ENCODE data around the gene CTAGE8.
"Not testable (repeated sequence)": the region's sequence is repeated elsewhere in the genome, so short reads cannot be mapped to it uniquely, and the experiment has no call there.

The CTAGE8 gene

DNA sequence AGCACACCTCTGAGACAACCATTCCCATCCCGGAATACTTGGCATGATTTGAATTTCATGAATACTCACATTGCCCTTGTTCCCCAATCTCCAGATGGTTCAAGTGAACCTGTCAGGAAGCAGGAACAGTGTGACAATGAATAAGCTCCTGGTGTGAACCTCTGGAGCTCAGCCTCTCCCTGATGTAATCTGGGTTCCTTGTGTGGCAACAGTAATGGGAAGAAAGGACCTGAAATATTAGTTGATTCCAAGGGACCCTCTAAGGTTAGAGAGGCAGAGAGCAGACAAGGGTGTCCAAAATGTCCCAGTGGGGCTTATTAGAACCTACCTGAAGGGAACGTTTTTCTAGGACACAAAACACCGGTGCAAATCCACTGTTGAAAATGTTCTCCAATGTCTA, 13.0 kb downstream of the CTAGE8 start:
- Histone ChIP-seq H3K9ac (ENCODE audit: low read depth, low read length, poor library complexity) (no peak overlapping the region), H4K8ac (ENCODE audit: low read depth, low read length) (no peak overlapping the region), H3K4me1 (ENCODE audit: control insufficient read depth in 2 of 2, insufficient read depth in 1 of 2, low read depth in 1 of 2, low read length in 2 of 2) (no peaks in the 10 kb centered on the region), H3K36me3 (replicated peaks in 1 of 2; ENCODE audit: control insufficient read depth in 2 of 2, insufficient read depth in 2 of 2, low read length in 2 of 2) (no peaks in the 10 kb centered on the region), H2AK5ac (ENCODE audit: low read depth, low read length) (no peak overlapping the region), H3K4me3 (ENCODE audit: low read length in 2 of 2) (no peak overlapping the region), H2BK120ac (ENCODE audit: low read depth, low read length) (no peak overlapping the region), H3K79me1 (ENCODE audit: low read depth, low read length) (no peaks in the 10 kb centered on the region), H3K23ac (ENCODE audit: low read depth, low read length, poor library complexity) (no peak overlapping the region), H3K27me3 (ENCODE audit: control insufficient read depth in 3 of 3, insufficient read depth in 3 of 3, low read depth in 1 of 3, low read length in 3 of 3) (no peaks in the 10 kb centered on the region), H3K9me3 (replicated peaks in 1 of 2; ENCODE audit: control insufficient read depth in 2 of 2, insufficient read depth in 1 of 2, low read depth in 1 of 2, low read length in 2 of 2) (no peaks in the 10 kb centered on the region), H3K4me2 (ENCODE audit: insufficient read depth, low read length, poor library complexity, severe bottlenecking) (no peak overlapping the region), H4K91ac (ENCODE audit: low read depth, low read length, poor library complexity) (no peak overlapping the region), H3K14ac (ENCODE audit: low read length) (no peak overlapping the region), H3K4ac (ENCODE audit: low read length) (no peak overlapping the region), H2BK5ac (ENCODE audit: low read length) (no peak overlapping the region), H3K18ac (ENCODE audit: low read length) (no peak overlapping the region), H2BK12ac (ENCODE audit: low read length) (no peak overlapping the region), H3K27ac (replicated peaks; ENCODE audit: low read length) (no peak overlapping the region), H2BK15ac (ENCODE audit: low read length) (no peak overlapping the region), H2AFZ (ENCODE audit: low read length) (no peak overlapping the region)
- DNase-seq (ENCODE audit: low spot score): no peak
- no CpG with 5 or more reads among the region's 3 CpGs for WGBS, 2 donors (ENCODE audit: extremely low coverage in 2 of 2, insufficient read length in 2 of 2, insufficient replicate concordance in 1 of 2)

DNA sequence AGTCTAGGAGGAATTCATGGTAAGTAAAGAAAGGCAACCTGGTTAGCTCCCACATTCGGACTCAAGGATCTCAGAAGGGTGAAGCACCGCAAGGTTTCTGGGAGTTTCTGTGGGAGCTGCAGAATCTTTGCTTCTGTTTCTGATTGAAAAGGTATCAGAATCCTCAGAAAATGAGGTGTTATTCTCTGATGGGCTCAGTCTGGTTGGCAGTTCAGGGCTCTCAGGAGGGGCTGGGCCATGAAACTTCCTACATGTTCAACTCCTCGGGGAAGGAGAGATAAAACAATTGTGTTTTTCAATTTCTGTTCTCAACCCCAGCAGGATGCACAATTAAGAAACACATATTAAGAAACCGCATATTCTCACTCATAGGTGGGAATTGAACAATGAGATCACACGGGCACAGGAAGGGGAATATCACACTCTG, 13.6 kb downstream of the CTAGE8 start:
- H2BK15ac ChIP-seq (ENCODE audit: low read length): no peak overlapping the region
- no peak overlapping the region for H3K23ac ChIP-seq (ENCODE audit: low read depth, low read length, poor library complexity)
- no peak overlapping the region for H3K4ac ChIP-seq (ENCODE audit: low read length)
- no peak overlapping the region for H4K91ac ChIP-seq (ENCODE audit: low read depth, low read length, poor library complexity)
- no peaks in the 10 kb centered on the region for H3K27me3 ChIP-seq (ENCODE audit: control insufficient read depth in 3 of 3, insufficient read depth in 3 of 3, low read depth in 1 of 3, low read length in 3 of 3)
- no peak overlapping the region for H2BK120ac ChIP-seq (ENCODE audit: low read depth, low read length)
- no peak for DNase-seq (ENCODE audit: low spot score)
- no peaks in the 10 kb centered on the region for H3K79me1 ChIP-seq (ENCODE audit: low read depth, low read length)
- H3K4me1 ChIP-seq (ENCODE audit: control insufficient read depth in 2 of 2, insufficient read depth in 1 of 2, low read depth in 1 of 2, low read length in 2 of 2): no peaks in the 10 kb centered on the region
- H2AK5ac ChIP-seq (ENCODE audit: low read depth, low read length): no peak overlapping the region
- no peak overlapping the region for H3K14ac ChIP-seq (ENCODE audit: low read length)
- no peak overlapping the region for H3K18ac ChIP-seq (ENCODE audit: low read length)
- H3K36me3 ChIP-seq (replicated peaks in 1 of 2; ENCODE audit: control insufficient read depth in 2 of 2, insufficient read depth in 2 of 2, low read length in 2 of 2): no peaks in the 10 kb centered on the region
- no peak overlapping the region for H4K8ac ChIP-seq (ENCODE audit: low read depth, low read length)
- H3K9me3 ChIP-seq (replicated peaks in 1 of 2; ENCODE audit: control insufficient read depth in 2 of 2, insufficient read depth in 1 of 2, low read depth in 1 of 2, low read length in 2 of 2): no peaks in the 10 kb centered on the region
- WGBS, 2 donors (ENCODE audit: extremely low coverage in 2 of 2, insufficient read length in 2 of 2, insufficient replicate concordance in 1 of 2): no CpG with 5 or more reads among the region's 5 CpGs
- no peak overlapping the region for H2BK12ac ChIP-seq (ENCODE audit: low read length)
- no peak overlapping the region for H3K27ac ChIP-seq (replicated peaks; ENCODE audit: low read length)
- H3K4me2 ChIP-seq (ENCODE audit: insufficient read depth, low read length, poor library complexity, severe bottlenecking): no peak overlapping the region
- no peak overlapping the region for H2AFZ ChIP-seq (ENCODE audit: low read length)
- H3K4me3 ChIP-seq (ENCODE audit: low read length in 2 of 2): no peak overlapping the region
- no peak overlapping the region for H3K9ac ChIP-seq (ENCODE audit: low read depth, low read length, poor library complexity)
- H2BK5ac ChIP-seq (ENCODE audit: low read length): no peak overlapping the region

DNA sequence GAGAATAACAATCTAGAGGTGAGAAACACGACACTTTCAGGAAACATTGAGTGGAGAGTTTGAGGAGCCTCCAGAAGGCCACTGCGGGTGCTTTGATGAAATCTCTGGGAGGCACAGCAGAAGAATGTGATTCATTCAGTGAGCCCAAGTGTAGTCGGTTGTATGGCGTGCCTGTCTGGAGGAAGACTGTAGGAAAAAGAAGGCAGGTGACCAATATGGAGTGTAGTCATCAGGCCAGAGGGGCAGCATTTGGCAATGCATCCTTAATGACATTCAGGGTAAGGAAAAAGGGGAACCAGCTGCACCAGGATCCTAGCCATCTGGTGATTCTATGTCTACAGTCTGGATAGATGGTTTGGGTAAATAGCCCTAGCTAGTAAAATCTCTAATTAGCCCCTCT, 16.8 kb downstream of the CTAGE8 start:
- not testable (repeated sequence) for H3K79me1 ChIP-seq (ENCODE audit: low read depth, low read length); H3K4me1 ChIP-seq (ENCODE audit: control insufficient read depth in 2 of 2, insufficient read depth in 1 of 2, low read depth in 1 of 2, low read length in 2 of 2); H3K4ac ChIP-seq (ENCODE audit: low read length); H3K14ac ChIP-seq (ENCODE audit: low read length); H3K18ac ChIP-seq (ENCODE audit: low read length); H2AFZ ChIP-seq (ENCODE audit: low read length); H3K4me2 ChIP-seq (ENCODE audit: insufficient read depth, low read length, poor library complexity, severe bottlenecking); H3K4me3 ChIP-seq (ENCODE audit: low read length in 2 of 2); H3K27ac ChIP-seq (replicated peaks; ENCODE audit: low read length); H3K23ac ChIP-seq (ENCODE audit: low read depth, low read length, poor library complexity); H2AK5ac ChIP-seq (ENCODE audit: low read depth, low read length); H2BK12ac ChIP-seq (ENCODE audit: low read length); DNase-seq (ENCODE audit: low spot score); H2BK15ac ChIP-seq (ENCODE audit: low read length); H3K27me3 ChIP-seq (ENCODE audit: control insufficient read depth in 3 of 3, insufficient read depth in 3 of 3, low read depth in 1 of 3, low read length in 3 of 3); H3K9ac ChIP-seq (ENCODE audit: low read depth, low read length, poor library complexity); H4K8ac ChIP-seq (ENCODE audit: low read depth, low read length); H2BK5ac ChIP-seq (ENCODE audit: low read length); H3K36me3 ChIP-seq (replicated peaks in 1 of 2; ENCODE audit: control insufficient read depth in 2 of 2, insufficient read depth in 2 of 2, low read length in 2 of 2); H2BK120ac ChIP-seq (ENCODE audit: low read depth, low read length); H4K91ac ChIP-seq (ENCODE audit: low read depth, low read length, poor library complexity); H3K9me3 ChIP-seq (replicated peaks in 1 of 2; ENCODE audit: control insufficient read depth in 2 of 2, insufficient read depth in 1 of 2, low read depth in 1 of 2, low read length in 2 of 2)
- WGBS, 2 donors (ENCODE audit: extremely low coverage in 2 of 2, insufficient read length in 2 of 2, insufficient replicate concordance in 1 of 2): no CpG with 5 or more reads among the region's 4 CpGs

DNA sequence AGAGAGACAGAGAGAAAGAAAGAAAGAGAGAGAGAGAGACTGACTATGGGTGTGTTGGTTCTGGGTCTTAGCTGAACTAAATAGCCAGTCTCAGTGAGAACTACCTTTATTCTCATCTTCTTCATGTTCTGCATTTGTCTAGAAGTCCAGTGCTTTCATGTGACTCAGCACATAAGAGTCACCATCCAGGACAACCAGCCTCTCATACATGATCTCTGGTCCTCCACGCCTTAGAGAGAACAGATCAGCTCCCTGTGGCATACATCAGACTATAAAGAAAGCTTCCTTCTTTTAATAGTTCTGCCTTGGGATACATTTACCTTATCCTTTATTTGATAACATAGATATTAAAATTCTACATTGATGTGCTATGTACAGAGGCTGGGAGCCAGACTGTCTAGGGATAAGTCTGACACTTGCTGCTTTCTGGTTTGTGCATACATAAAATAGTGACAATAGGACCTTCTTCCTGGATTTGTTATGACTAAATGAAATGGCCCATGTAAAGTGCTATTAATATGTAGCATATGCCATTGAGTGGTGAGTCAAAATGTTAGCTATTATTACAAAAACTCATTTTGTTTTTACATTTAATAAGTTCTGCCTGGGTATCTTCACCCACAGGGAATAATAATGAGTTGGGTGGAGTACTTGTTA, 21.3 kb downstream of the CTAGE8 start:
- H2AK5ac ChIP-seq (ENCODE audit: low read depth, low read length); H4K91ac ChIP-seq (ENCODE audit: low read depth, low read length, poor library complexity); H3K9me3 ChIP-seq (replicated peaks in 1 of 2; ENCODE audit: control insufficient read depth in 2 of 2, insufficient read depth in 1 of 2, low read depth in 1 of 2, low read length in 2 of 2); H2BK5ac ChIP-seq (ENCODE audit: low read length); H3K27me3 ChIP-seq (ENCODE audit: control insufficient read depth in 3 of 3, insufficient read depth in 3 of 3, low read depth in 1 of 3, low read length in 3 of 3); H3K36me3 ChIP-seq (replicated peaks in 1 of 2; ENCODE audit: control insufficient read depth in 2 of 2, insufficient read depth in 2 of 2, low read length in 2 of 2); H3K79me1 ChIP-seq (ENCODE audit: low read depth, low read length); H3K4ac ChIP-seq (ENCODE audit: low read length); H2BK15ac ChIP-seq (ENCODE audit: low read length); H3K4me2 ChIP-seq (ENCODE audit: insufficient read depth, low read length, poor library complexity, severe bottlenecking); H2AFZ ChIP-seq (ENCODE audit: low read length); H3K14ac ChIP-seq (ENCODE audit: low read length); H3K4me1 ChIP-seq (ENCODE audit: control insufficient read depth in 2 of 2, insufficient read depth in 1 of 2, low read depth in 1 of 2, low read length in 2 of 2); H4K8ac ChIP-seq (ENCODE audit: low read depth, low read length); H2BK120ac ChIP-seq (ENCODE audit: low read depth, low read length); H3K18ac ChIP-seq (ENCODE audit: low read length); H2BK12ac ChIP-seq (ENCODE audit: low read length); H3K4me3 ChIP-seq (ENCODE audit: low read length in 2 of 2); DNase-seq (ENCODE audit: low spot score); H3K23ac ChIP-seq (ENCODE audit: low read depth, low read length, poor library complexity); H3K27ac ChIP-seq (replicated peaks; ENCODE audit: low read length); H3K9ac ChIP-seq (ENCODE audit: low read depth, low read length, poor library complexity): not testable (repeated sequence)
- WGBS, 2 donors (ENCODE audit: extremely low coverage in 2 of 2, insufficient read length in 2 of 2, insufficient replicate concordance in 1 of 2): no CpG with 5 or more reads among the region's 1 CpG
